ENCODE measurements around the gene PTBP1.
"Not testable (repeated sequence)": the region's sequence is repeated elsewhere in the genome, so short reads cannot be mapped to it uniquely, and the experiment has no call there.

Gene PTBP1

GRCh38 chr19:829129-829758, 32.0 kb downstream of the PTBP1 start:
- DNase-seq (ENCODE audit: low read depth) = no peak

DNA sequence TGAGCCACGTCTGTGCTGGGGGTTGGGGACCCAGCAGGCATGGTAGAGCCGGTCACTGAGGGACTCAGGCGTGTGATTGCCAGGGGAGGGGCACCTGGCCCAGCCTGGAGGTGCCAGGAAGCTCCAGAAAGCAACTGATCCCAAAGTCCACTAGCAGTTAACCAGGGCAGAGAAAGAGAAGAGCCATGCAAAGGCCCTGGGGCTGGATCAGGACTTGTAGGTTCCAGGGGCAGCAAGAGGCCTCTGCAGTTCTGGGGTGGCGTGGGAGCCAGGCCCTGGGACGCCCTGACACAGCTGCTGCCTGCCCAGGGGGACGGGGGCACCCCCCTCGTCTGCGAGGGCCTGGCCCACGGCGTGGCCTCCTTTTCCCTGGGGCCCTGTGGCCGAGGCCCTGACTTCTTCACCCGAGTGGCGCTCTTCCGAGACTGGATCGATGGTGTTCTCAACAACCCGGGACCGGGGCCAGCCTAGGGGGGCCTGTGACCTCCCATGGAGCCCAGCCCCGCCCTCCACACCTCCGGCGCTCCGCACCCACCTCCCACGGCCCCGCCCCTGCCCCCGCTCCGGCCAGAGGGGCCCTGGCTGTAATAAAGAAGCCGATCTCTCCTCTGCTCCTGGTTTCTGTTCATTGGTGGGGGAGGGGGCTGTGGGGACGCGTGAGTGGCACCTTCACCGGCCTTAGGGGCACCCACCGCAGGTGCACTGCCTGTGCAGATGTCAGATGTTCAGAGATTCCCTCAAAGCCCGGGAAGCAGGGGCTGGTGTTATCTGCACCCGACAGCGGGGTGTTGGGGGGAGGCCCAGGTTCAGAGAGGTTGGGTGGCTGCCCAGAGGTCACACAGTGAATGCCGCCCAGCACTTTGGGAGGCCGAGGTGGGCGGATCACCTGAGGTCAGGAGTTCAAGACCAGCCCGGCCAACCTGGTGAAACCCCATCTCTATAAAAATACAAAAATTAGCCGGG, 34.4 kb downstream of the PTBP1 start:
- no peak for DNase-seq (ENCODE audit: low read depth)

GRCh38 chr19:834216-834615, 37.0 kb downstream of the PTBP1 start:
- DNase-seq (ENCODE audit: low read depth) = no peak

- no peak for DNase-seq (ENCODE audit: low read depth)
Measured at GRCh38 chr19:835210-835810, 38.1 kb downstream of the PTBP1 start.

- no peak for DNase-seq (ENCODE audit: low read depth)
Measured at GRCh38 chr19:840519-841206, 43.4 kb downstream of the PTBP1 start, which contains the start of gene PRTN3. Gene PRTN3 (plus strand): TSS chr19:840999. CDS start chr19:841009, 10 bp downstream.

DNA sequence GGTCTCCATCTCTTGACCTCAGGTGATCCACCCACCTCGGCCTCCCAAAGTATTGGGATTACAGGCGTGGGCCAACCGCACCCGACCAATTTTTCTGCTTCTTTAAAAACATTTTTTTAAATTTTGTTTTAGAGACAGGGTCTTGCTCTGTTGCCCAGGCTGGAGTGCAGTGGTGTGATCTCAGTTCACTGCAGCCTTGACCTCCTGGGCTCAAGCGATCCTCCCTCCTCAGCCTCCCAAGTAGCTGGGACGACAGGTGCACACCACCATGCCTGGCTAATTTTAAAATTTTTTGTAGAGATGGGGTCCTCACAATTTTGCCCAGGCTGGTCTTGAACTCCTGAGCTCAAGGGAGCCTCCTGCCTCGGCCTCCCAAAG, 45.5 kb downstream of the PTBP1 start:
- DNase-seq (ENCODE audit: low read depth) = not testable (repeated sequence)

GRCh38 chr19:843180-843835, 46.1 kb downstream of the PTBP1 start:
- no peak for DNase-seq (ENCODE audit: low read depth)

- DNase-seq (ENCODE audit: low read depth) = no peak
Measured at GRCh38 chr19:843836-844545, 46.7 kb downstream of the PTBP1 start.

DNA sequence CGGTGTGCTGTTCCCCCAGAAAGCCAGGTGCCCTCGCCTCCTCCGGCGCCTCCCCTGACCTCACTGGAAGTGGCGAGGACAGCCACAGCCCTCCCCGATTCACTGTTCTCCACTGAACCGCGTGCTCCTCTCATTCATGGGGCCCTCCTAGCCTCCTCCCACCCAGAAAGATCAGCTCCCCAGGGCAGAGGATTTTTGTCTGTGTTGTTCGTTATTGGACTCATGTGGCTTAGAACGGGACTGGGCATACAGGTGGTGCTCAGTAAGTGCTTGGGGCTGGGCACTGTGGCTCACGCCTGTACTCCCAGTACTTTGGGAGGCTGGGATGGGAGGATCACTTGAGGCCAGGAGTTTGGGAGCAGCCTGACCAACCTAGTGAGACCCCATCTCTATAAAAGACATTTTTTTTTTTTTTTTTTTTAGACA, 47.3 kb downstream of the PTBP1 start:
- DNase-seq (ENCODE audit: low read depth) = no peak

DNA sequence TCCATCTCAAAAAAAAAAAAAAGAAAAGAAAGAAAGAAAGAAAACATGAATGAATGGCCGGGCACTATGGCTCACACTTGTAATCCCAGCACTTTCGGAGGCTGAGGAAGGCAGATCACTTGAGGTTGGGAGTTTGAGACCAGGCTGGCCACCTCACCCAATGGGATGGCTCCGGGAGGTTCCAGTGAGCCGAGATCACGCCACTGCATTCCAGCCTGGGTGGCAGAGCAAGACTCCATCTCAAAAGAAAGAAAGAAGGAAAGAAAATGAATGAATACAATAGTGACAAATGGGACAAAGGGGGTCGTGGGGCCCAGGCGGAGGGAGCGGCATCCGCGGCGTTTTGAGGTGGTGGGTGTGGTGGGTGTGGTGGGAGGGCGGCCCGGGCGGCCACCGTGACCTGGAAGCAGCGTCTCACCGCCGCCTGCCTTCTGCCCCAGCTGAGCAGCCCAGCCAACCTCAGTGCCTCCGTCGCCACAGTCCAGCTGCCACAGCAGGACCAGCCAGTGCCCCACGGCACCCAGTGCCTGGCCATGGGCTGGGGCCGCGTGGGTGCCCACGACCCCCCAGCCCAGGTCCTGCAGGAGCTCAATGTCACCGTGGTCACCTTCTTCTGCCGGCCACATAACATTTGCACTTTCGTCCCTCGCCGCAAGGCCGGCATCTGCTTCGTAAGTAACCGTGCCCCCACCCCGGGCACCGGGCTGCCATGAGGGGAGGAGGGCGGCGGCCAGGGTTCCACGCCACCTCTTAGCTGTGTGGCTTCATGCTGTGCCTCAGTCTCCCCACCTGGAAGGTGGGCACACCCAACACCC, 48.7 kb downstream of the PTBP1 start:
- no peak for DNase-seq (ENCODE audit: low read depth)

DNA sequence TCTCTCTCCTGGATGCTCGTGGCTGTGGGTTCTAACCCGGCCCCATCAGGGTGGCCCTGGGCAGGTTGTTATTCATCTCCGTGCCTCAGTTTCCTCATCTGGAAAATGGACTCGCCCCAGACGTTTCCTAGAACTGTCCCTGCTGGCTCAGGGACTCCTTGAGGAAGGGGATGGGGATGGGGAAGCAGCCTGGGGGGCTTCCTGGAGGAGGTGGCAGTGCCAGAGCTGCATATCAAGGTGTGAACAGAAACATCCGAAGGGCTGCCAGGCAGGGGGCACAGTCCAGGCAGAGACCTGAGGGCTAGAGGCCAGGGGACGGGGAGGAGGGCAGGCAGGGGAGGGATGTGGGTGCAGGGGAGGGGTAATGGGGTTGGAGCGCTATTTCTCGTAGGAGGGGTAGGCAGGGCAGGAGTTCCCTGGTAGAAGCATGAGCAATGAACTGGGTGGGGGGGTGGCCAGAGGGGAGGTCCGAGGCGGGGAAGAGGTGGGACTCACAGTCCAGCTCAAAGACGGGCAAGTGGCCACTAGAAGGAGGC, 51.2 kb downstream of the PTBP1 start:
- DNase-seq (ENCODE audit: low read depth) = no peak

GRCh38 chr19:849195-849594, 51.9 kb downstream of the PTBP1 start:
- not testable (repeated sequence) for DNase-seq (ENCODE audit: low read depth)

DNA sequence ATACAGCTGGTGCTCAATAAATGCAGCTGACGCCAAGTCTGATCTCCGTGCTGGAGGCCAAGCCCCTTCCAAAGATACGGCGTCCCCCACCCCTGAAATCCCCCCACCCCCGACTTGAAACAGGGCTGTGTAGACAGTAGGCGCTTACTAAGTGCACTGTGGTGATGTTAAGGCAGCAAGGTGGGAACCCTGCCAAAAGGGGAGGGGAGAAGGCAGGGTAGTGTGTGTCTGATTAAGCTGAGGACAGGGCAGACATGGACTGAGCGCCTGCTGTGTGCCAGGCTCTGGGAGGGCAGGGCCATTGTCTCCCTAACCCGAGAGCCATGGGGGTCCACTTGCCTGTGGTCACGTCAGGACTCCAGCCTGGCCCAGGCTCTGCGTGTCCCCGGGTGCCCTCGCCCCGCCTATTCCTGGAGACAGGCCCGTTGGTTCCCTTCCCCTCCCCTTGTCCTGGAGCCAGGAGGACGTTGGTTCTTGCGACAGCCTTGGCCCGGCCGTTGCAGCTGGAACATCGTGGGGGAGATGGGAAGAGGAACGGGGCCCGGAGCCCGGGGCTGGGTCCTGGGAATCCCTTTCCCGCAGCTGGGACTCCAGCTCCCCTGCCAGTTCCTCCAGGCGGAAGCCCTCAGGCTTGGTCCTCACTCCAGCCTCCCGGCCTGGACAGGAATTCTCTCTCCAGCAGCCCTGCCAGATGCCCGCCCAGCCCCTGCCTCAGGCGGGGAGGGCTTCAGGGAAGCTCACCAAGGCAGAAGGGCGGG, 53.1 kb downstream of the PTBP1 start:
- peak; percentile 85 for DNase-seq (ENCODE audit: low read depth)

- no peak for DNase-seq (ENCODE audit: low read depth)
Measured at GRCh38 chr19:850979-851335, 53.7 kb downstream of the PTBP1 start.

DNA sequence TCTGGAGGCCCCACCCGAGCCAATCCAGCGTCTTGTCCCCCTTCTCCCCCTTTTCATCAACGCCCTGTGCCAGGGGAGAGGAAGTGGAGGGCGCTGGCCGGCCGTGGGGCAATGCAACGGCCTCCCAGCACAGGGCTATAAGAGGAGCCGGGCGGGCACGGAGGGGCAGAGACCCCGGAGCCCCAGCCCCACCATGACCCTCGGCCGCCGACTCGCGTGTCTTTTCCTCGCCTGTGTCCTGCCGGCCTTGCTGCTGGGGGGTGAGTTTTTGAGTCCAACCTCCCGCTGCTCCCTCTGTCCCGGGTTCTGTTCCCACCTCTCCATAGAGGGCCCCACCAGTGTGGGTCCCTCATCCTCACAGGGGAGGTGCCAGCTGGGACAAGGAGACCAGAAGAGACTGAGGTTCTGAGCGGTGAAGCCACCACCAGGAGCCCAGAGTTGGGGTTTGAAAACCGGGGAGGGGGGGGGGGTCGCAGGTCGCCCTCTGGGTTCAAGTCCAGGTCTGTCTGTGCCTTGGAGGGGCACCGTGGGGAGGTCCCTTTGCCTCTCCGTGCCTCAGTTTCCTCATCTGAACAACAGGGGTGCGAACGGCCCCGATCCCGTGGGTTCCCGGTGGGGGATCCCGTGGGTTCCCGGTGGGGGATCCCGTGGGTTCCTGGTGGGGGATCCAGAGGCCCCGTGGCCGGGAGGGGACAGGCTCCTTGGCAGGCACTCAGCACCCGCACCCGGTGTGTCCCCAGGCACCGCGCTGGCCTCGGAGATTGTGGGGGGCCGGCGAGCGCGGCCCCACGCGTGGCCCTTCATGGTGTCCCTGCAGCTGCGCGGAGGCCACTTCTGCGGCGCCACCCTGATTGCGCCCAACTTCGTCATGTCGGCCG, 55.1 kb downstream of the PTBP1 start, which contains the start of gene ELANE:
ELANE (plus strand) TSS at position 168 of the 878 bp plus-strand sequence; CDS start at position 194, 26 bp downstream.
- DNase-seq (ENCODE audit: low read depth) = no peak

- no peak for DNase-seq (ENCODE audit: low read depth)
Measured at GRCh38 chr19:853014-853585, 55.8 kb downstream of the PTBP1 start.

- DNase-seq (ENCODE audit: low read depth) = not testable (repeated sequence)
Measured at GRCh38 chr19:853614-854220, 56.5 kb downstream of the PTBP1 start.

All from stromal cell of bone marrow (primary cell).